Activated T-helper 9 cell treated with anti-CD3 and anti-CD28 coated beads, Interleukin-2, amount 50 U/mL, for 16 hours (primary cell): ENCODE measurements around the gene CC2D1A.
"Not testable (repeated sequence)": the region's sequence is repeated elsewhere in the genome, so short reads cannot be mapped to it uniquely, and the experiment has no call there.

ENCODE experiments used
- DNase-seq: peaks from one replicate; pipeline ENCODE4 v3.0.0-alpha.2; 2020; ENCODE audit warnings: low read depth

The CC2D1A gene

DNA sequence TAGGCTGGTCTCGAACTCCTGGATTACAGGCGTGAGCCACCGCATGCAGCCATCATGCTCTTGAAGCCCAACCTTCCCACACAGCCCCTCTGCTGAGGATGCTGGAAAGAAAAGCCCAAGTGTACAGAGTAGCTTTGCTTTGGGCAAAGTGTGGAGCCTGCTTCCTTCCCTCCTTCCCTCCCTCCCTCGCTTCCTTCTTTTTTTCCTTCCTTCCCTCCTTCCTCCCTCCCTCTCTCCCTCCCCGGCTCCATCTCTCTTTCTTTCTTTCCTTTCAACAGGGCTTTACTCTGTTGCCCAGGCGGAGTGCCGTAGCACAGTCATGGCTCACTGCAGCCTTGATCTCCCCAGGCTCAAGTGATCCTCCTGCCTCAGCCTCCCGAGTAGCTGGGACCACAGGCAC, 2.7 kb downstream of the CC2D1A start:
- DNase-seq: no peak

DNA sequence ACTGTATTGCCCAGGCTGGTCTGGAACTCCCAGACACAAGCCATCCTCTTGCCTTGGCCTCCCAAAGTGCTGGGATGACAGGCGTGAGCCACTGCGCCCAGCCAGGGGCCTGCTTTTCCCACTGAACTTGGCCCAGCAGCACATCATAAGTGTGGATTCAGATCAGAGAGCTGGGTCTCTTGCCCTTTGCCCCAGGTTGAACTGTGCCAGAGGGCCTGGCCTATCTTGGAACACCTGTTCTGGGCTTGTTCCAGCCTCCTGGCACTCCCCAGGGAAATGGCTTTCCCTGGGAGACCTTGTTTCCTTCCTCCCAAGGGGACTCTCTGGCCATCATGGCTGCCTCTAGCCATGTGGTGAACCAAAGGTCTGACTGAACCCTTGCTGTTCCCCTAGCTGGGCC, 3.4 kb downstream of the CC2D1A start:
- DNase-seq: no peak

DNA sequence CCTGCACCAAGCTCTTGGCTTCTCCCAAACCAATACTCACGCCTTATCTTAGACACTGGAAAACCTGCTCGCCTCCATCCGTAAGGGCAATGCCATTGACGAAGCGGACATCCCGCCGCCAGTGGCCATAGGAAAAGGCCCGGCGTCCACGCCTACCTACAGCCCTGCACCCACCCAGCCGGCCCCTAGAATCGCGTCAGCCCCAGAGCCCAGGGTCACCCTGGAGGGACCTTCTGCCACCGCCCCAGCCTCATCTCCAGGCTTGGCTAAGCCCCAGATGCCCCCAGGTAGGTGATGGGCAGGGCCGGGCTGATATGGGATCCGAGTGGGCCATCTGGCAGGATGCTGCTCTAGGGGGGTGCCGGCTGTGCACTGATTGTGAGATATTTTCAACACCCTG, 7.4 kb downstream of the CC2D1A start:
- DNase-seq: no peak

DNA sequence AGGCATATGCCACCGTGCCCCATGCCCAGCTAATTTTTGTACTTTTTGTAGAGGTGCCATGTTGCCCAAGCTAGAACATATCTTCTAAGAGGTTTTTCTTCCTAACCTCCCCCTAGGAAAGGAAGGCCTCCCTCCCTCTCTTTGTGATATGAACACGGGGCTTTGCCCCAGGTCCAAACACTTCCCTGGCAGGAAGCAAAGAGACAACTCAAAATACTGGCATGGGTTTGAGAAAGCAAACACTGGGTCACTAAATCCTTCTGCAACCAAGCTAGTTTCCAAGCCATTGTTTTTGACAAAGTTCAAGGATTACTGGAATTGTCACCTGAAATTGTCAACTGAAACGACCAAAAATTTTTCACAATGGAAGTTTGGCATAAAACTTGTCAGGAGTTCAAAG, 8.8 kb downstream of the CC2D1A start:
- DNase-seq: no peak

DNA sequence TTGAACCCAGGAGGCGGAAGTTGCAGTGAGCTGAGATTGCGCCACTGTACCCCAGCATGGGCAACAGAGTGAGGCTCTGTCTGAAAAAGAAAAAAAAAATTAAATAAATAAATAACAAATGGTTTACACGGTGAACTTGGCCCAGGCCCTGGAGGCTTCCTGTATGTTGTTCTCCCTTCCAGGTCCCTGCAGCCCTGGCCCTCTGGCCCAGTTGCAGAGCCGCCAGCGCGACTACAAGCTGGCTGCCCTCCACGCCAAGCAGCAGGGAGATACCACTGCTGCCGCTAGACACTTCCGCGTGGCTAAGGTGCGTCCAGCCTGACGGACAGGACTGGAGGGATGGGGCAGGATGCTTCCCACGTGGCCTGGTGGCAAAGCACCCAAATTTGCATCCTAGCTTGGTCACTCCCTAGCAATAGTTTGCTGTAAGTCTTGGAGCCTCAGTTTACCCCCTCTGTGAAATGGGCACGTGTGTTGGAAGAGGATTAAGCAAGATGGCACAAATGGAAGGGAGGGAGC, 11.9 kb downstream of the CC2D1A start:
- no peak for DNase-seq

DNA sequence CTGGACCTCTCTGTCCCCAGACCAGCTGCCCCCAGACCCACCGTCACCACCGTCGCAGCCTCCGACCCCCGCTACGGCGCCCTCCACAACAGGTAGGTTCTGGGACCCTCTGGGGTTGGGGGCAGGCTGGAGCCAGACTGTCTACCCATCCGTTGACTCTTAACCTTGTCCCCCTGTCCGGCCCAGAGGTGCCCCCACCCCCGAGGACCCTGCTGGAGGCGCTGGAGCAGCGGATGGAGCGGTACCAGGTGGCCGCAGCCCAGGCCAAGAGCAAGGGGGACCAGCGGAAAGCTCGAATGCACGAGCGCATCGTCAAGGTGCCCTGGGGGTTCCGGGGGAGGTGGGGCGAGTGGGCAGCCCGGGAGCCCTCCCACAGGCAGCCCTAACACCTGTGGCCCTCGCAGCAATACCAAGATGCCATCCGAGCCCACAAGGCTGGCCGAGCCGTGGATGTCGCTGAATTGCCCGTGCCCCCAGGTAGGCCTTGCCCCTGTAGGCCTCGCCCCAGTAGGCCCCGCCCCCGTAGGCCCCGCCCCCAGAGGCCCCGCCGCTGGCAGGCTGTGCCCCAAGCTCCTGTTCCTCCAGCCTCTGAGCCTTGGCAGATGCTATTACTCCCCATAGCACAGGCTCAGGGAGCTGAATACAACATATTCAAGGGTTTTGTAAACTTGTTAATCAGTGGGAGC, 12.9 kb downstream of the CC2D1A start:
- DNase-seq: no peak

DNA sequence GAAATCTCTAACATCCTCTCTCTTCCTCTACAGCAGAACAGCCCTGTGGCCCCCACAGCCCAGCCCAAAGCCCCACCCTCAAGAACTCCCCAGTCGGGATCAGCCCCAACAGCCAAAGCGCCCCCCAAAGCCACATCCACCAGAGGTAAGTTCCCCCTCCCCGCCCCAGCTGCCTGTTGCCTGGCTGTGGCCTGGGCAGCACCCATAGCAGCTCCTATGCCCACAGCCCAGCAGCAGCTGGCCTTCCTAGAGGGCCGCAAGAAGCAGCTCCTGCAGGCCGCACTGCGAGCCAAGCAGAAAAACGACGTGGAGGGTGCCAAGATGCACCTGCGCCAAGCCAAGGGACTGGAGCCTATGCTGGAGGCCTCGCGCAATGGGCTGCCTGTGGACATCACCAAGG, 14.5 kb downstream of the CC2D1A start:
- no peak for DNase-seq

DNA sequence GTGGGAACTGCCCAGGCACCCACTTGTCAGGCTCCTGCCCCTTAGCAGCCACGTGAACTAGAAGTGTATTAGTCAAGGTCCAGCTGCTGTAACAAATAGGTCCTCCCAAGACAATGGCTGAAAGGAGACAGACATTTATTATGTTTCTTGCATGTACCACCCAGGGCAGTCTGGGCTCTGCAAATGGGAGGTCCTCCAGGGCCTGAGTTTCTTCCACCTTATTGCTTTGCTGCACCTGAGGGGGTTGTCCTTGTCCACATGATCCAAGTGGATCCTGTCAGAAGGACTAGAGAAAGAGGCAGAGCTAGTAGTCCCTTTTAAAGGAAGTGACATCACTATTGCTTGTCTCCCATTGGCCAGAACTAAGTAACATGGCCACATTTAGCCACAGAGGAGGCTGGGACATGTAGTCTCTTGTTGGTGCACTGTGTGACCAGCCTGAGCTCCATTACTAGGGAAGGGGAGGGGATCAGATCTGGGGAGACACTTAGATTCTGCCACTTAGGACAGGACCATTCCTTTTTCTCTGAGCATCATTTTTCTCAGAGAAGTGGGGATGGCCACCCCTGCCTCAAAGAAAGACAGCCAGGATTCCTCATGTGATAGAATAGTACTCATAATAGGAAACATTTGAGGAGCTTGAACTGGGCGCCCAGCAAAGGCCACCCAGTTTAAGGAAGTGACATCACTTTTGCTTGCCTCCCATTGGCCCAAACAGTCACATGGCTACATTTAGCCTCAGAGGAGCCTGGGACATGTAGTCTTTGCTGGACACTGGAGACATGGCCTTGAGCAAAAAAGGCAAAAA, 15.1 kb downstream of the CC2D1A start:
- no peak for DNase-seq

DNA sequence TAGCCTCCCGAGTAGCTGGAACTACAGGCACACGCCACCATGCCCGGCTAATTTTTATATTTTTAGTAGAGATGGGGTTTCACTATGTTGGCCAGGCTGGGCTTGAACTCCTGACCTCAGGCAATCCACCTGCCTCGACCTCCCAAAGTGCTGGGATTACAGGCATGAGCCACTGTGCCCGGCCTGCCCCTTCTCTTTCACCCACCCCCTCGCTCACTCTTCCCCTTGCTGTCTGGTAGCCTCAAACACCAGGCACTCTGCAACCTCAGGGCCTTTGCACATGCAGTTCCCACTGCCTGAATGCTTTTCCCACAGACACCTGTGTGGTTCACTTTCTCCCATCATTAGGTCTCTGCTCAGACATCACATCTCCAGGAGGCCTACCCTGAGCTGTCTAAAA, 16.1 kb downstream of the CC2D1A start:
- DNase-seq: not testable (repeated sequence)

DNA sequence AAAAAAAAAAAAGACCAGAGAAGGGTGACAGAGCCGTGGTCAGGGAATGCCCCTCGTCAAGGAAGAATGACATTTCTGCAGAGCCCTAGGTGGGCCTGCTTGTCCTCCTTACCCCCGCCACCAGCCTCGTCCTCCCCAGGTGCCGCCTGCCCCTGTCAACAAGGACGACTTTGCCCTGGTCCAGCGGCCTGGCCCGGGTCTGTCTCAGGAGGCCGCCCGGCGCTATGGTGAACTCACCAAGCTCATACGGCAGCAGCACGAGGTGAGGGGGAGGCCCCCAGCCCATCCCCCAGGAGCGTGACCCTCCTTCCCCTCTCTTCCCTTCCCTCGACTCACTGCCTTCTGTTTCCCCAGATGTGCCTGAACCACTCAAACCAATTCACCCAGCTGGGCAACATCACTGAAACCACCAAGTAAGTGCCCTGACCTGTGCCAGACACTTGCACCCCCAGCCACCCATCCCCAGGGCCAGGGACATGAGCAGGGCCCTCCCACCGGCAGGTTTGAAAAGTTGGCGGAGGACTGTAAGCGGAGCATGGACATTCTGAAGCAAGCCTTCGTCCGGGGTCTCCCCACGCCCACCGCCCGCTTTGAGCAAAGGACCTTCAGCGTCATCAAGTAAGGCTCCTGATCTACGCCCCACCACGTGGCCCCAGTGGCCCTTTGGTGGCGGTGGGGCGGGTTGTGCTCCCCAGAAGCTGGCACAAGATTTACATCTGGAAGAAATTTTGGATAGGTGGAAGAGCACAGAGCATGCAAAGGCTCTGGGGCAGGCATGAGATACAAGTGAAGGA, 17.4 kb downstream of the CC2D1A start:
- DNase-seq: no peak

DNA sequence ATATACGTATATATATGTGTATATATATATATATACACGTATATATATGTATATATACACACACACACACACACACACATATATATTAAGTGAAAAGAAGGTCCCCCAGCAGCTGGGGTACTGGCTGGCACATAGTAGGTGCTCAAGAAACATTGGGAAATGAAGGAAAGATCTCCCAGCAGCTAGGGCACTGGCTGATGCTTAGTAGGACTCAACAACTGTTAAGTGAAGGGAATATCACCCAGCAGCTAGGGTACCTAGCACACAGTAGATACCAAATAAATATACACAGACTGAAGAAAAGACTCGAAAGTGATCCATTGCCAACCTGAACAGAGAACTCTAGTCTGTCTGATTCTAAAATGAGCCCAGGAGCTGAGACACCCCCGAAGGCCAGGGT, 20.0 kb downstream of the CC2D1A start:
- DNase-seq: no peak

DNA sequence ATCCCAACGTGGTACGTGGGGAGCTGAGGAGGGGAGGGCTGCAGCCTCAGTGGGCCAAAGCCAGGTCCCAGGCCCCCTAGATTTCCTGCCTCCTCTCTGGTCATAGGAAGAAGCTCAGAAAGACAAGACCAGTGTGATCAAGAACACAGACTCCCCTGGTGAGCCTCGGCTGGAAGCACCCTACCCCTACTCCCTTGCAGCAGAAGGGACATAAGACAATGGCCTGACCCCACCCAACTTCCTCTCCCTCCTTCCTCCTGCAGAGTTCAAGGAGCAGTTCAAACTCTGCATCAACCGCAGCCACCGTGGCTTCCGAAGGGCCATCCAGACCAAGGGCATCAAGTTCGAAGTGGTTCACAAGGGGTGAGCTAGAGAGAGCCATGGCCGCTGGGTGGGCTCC, 20.7 kb downstream of the CC2D1A start:
- DNase-seq: no peak

DNA sequence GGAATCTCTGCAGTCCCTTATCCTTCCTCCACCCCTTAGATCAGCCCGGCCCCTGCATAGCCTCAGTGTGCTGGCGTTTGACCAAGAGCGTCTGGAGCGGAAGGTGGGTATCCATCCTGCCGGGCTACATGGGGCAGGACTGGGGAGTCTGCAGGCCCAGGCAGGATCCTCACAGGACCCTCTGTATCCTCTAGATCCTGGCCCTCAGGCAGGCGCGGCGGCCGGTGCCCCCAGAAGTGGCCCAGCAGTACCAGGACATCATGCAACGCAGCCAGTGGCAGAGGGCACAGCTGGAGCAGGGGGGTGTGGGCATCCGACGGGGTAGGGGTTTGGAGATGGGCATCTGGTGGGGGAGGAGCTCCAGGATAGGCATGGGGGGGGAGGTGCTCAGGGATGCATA, 23.3 kb downstream of the CC2D1A start:
- DNase-seq: no peak

DNA sequence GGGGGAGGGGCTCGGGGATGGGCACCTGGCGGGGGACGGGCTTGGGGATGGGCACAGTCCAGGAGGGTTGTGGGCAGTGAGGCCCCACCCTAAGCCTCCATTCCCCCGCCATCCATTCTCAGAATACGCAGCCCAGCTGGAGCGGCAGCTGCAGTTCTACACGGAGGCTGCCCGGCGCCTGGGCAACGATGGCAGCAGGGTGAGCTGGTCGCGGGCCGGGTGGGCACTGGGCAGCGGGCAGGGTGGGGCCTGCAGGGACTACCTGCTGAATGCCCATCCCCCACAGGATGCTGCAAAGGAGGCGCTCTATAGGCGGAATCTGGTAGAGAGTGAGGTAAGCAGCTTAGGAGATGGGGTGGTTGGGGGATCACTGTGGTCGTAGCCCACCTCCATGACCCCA, 24.0 kb downstream of the CC2D1A start:
- DNase-seq: no peak

DNA sequence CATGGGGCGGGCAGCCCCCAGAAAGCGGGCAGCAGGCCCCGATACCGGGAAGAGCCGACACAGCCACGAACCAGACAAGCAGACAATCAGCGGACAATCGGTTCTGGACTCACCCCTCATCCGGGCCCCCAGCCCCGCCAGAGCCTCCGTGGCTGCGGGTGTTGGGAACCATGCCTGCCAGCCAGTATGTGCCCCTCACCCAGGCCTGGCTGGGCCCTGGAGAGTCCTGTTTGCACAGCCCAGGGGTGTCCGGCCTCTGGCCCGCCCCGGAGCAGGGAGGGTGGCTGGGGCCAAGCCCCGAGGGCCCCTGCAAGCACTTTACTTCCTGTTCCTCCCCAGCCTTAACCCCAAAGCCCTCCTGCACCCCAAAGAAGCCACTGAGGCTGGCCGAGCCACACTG, 24.4 kb downstream of the CC2D1A start:
- no peak for DNase-seq

DNA sequence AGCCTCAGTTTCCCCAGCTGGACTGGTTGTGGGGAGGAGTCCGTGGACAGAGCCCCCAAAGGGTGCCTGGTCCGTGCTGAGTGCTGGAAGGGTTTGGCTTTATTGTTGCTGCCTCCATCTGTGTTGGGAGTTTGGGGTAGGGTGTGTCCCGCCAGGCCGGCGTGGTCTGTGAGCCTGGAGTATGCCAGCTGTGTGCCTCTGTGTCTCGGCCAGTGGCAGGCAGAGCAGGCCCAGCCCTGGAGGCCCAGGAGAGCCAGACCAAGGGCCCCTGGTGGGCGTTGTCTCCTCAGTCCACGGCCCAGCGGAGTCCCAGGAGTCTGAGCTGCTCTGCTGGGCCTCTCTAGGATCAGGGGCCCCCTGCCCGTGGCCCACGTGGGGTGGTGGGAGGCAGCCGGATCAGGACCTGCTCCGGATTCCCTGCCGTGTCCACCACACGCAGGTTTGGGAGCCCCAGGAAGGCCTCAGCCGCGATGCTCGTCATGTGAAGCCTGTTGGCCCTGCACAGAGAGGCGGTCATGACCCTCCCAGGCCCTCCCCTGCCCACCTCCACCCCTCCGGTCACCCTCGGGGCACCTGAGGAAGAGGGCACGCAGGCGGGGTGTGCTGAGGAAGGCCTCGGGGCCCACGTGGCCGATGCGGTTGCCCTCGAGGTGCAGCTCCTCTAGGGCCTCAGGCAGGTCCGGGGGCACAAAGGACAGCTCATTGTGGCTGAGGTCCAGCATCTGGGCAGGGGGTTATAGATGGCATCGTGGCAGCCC, 25.6 kb downstream of the CC2D1A start:
- DNase-seq: no peak

DNA sequence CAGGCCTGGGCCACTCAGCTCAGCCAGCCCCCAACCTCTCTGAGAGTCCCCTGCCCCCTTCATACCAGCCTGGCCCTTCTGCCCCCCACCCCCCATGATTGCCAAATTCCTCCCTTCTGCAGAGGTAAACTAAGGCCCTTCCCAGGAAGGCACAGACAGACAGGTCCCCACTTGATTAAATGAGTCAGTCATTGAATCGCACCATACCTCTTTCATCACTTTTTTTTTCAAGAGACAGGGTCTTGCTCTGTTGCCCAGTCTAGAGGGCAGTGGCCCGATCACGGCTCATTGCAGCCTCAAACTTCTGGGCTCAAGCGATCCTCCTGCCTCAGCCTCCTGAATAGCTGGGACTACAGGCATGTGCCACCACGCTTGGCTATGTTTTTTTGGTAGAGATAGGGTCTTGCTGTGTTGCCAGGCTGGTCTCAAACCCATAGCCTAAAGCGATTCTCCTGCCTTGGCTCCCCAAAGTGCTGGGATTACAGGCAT, 26.2 kb downstream of the CC2D1A start:
- DNase-seq: no peak

DNA sequence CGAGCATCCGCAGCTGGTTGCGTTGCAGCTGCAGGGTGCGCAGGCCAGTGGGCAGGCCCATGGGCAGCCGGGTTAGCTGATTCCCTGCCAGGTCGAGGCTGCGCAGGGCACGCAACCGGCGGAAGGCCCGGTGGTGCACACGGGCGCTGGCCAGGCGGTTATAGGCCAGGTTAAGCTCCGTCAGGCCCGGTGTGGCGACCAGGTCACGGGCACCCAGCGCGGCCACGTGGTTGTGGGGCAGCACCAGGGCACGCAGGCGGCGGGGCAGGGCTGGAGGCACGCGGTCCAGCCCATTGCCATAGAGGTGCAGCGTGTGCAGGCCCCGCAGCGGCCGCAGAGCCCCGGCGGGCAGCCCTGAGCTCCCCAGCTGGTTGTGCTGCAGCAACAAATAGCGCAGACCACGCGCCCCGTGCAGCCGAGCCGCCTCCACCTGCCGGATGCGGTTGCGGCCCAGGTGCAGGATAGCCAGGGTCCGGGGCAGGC, 27.0 kb downstream of the CC2D1A start:
- DNase-seq: no peak

DNA sequence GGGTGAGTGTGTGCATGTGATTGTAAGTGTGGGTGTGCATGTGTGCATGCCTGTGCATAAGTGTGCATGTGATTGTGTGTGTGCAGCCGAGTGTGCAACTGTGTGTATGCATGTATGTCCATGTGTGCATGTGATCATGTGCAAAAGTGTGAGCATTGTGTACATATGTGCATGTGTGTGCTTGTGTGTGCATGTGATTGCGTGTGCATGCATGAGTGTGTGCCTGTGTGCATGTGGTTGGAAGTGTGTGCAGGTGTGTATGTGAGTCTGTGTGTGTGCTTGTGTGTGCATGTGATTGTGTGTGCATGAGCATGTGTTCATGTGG, 28.7 kb downstream of the CC2D1A start:
- no peak for DNase-seq

DNA sequence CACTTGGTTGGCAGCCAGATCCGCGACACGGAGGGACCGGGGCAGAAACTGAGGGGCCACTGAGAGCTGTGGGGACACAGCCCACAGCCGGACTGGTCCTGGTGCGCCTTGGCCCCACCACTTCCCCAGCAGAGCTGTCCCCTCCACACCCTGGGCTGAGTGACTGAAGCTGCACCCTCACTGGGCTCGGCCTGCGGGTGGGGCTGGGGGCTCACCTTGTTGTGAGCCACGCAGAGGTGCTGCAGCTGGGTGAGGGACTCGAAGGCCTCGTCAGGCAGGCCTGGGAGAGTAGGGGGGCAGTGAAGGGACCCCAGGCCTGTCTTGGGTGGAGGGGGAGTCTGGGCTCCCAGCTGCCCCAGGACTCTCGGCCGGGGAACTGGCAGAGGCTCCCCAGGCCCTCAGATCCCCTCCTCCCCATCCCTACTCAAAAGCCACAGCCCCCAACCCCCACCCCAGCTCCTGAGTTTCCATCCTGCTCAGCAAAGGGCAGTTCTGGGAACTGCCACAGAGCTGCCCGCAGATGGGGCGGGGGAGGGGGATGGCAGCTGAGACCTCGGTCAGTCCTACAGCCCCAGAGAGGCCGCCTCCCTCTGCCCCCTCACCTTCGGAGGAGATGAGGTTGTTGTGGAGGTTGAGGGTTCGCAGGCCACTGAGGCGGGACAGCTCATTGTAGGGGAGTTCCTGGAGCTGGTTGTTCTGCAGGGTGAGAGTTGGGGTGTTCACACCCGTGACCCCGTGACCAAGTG, 29.9 kb downstream of the CC2D1A start:
- DNase-seq: no peak
